ENCODE results near the gene AUNIP. TPM values are rescaled to one million over a fixed set of nuclear protein-coding genes. Genes with fewer than 3 reads are reported as not detected.
A peak's percentile ranks its signal among the peaks of the same experiment; 100 is the strongest.
"Not testable (repeated sequence)": the region's sequence is repeated elsewhere in the genome, so short reads cannot be mapped to it uniquely, and the experiment has no call there.

AUNIP gene
- total RNA-seq, 5 donors from 2014 or later (not counting 1 experiment from before 2014, with no cell fraction given), result 0.20 to 0.35 TPM; not detected in 3

DNA sequence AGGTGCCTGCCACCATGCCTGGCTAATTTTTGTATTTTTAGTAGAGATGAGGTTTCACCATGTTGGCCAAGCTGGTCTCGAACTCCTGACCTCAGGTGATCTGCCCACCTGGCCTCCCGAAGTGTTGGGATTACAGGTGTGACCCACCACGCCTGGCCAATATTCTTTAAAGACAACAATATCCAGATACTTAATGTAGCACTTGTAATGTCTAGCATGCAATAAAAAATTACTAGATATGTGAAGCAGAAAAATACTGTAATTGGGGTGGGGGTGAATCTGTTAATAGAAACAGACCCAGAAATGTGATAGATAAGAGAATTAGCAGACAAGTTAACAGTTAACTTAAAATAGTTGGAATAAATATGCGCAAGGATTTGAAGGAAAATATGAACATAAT is 19.4 kb downstream of the AUNIP start:
- DNase-seq; H3K27me3 Mint-ChIP-seq; H3K27me3 ChIP-seq (replicated peaks in 1 of 2; ENCODE audit: control insufficient read depth in 2 of 2, extremely low read depth in 1 of 2, insufficient read depth in 2 of 2, low read length in 1 of 2); H3K4me1 ChIP-seq (ENCODE audit: control insufficient read depth in 1 of 2, extremely low read depth in 1 of 2, insufficient read depth in 2 of 2, low read length in 2 of 2); H3K4me3 ChIP-seq (ENCODE audit: control insufficient read depth in 1 of 2, extremely low read depth in 1 of 2, low read length in 1 of 2); H3K36me3 ChIP-seq (ENCODE audit: control insufficient read depth in 2 of 2, extremely low read depth in 1 of 2, insufficient read depth in 1 of 2, low read length in 1 of 2); H3K4me3 Mint-ChIP-seq; ATAC-seq (replicated peaks in 1 of 4); H3K27ac Mint-ChIP-seq; H3K36me3 Mint-ChIP-seq; H3K4me1 Mint-ChIP-seq; H3K27ac ChIP-seq (ENCODE audit: low read length); CTCF ChIA-PET; H3K9me3 ChIP-seq; H3K9me3 Mint-ChIP-seq: not testable (repeated sequence)
- POLR2A ChIA-PET, result interaction anchor here in 1 of 2 donors (0.9 kb wide), 1 partner anchor 65 kb away, joined by 3 read pairs; no protein-coding TSS in a partner anchor
- WGBS (ENCODE audit: insufficient coverage), result 80% methylated on average over 1 of the region's 4 CpGs

DNA sequence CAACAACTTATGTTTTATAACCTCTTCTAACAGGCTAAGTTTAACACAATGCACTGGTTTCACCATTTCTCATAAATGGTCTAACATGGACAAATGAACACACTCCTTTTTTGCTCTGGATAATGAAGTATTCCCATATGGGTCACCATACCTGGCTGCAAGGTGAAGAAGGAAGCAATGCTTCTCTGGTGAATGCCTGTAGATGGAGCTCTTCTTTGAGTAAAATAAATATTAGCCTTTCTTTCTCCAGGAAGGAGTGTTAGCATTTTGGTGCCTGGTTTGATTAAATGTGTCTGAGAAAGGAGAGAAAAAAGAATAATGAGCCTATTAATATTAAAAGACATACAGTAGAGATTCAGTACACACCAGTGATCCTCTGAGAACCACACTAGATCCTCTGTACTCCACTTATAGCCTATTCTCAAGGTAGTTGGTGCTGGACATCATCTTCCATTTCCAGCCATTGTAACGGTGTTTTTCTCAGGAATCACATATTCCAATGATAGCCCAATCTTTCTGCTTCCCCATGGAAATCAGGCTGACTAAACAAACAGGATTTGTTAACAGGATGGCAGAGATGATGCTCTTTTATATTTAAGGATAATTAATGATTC is 21.9 kb downstream of the AUNIP start:
- H3K27me3 Mint-ChIP-seq, result no peaks in the 10 kb centered on the region
- ChIA-PET POLR2A (no interaction called here), CTCF (interaction anchor here in 1 of 2 donors (0.6 kb wide), 1 partner anchor 8 kb away, joined by 3 read pairs; no protein-coding TSS in a partner anchor)
- peaks cover 2 to 8% (median 5%) of the 10 kb centered on the region in 3 donors for H3K9me3 Mint-ChIP-seq
- no peak overlapping the region for H3K4me3 ChIP-seq (ENCODE audit: control insufficient read depth in 1 of 2, extremely low read depth in 1 of 2, low read length in 1 of 2)
- peaks cover 3 to 4% of the 10 kb centered on the region in 2 experiments for H3K4me1 ChIP-seq (ENCODE audit: control insufficient read depth in 1 of 2, extremely low read depth in 1 of 2, insufficient read depth in 2 of 2, low read length in 2 of 2)
- H3K4me3 Mint-ChIP-seq, result no peak overlapping the region
- no peak overlapping the region for H3K27ac Mint-ChIP-seq
- no peaks in the 10 kb centered on the region for H3K9me3 ChIP-seq
- H3K4me1 Mint-ChIP-seq, result peaks cover 0 to under 1% (median under 1%) of the 10 kb centered on the region in 3 donors
- H3K36me3 Mint-ChIP-seq, result peaks cover 13% of the 10 kb centered on the region
- DNase-seq (no peak), ATAC-seq (replicated peaks in 1 of 4) (no peak)
- WGBS (ENCODE audit: insufficient coverage), result no CpG with 5 or more reads among the region's 1 CpG
- H3K27me3 ChIP-seq (replicated peaks in 1 of 2; ENCODE audit: control insufficient read depth in 2 of 2, extremely low read depth in 1 of 2, insufficient read depth in 2 of 2, low read length in 1 of 2), result no peaks in the 10 kb centered on the region
- no peak overlapping the region for H3K27ac ChIP-seq (ENCODE audit: low read length)
- peaks cover 0 to 18% of the 10 kb centered on the region in 2 donors for H3K36me3 ChIP-seq (ENCODE audit: control insufficient read depth in 2 of 2, extremely low read depth in 1 of 2, insufficient read depth in 1 of 2, low read length in 1 of 2)

DNA sequence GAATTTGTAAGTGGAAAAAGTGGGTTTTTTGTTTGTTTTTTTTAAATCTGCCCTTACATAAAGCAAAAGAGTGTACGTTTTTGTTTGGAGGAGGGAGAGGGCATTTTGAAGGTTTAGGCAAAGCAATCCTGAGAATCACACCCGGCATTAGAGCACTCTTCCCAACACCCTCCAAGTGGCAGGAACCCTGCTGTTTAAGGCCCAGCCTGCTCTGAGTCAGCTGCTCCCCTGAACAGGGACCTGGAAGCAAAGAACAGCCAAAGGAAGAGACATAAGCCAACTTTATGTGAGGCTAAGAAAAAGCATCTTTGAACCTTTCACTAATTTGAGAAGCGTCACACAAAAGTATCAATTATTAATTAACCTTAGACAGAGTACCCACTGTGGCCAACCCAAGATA is 22.6 kb downstream of the AUNIP start:
- DNase-seq (no peak), ATAC-seq (replicated peaks in 1 of 4) (no peak)
- Mint-ChIP-seq H3K4me1 (peaks cover 3 to 6% (median 6%) of the 10 kb centered on the region in 3 donors), H3K9me3 (peaks cover 2 to 8% (median 5%) of the 10 kb centered on the region in 3 donors), H3K4me3 (no peak overlapping the region), H3K27ac (no peak overlapping the region), H3K27me3 (no peaks in the 10 kb centered on the region), H3K36me3 (peaks cover 18% of the 10 kb centered on the region)
- H3K27me3 ChIP-seq (replicated peaks in 1 of 2; ENCODE audit: control insufficient read depth in 2 of 2, extremely low read depth in 1 of 2, insufficient read depth in 2 of 2, low read length in 1 of 2), result no peaks in the 10 kb centered on the region
- H3K4me3 ChIP-seq (ENCODE audit: control insufficient read depth in 1 of 2, extremely low read depth in 1 of 2, low read length in 1 of 2), result no peak overlapping the region
- peaks cover 5 to 10% of the 10 kb centered on the region in 2 experiments for H3K4me1 ChIP-seq (ENCODE audit: control insufficient read depth in 1 of 2, extremely low read depth in 1 of 2, insufficient read depth in 2 of 2, low read length in 2 of 2)
- ChIA-PET CTCF (interaction anchor here in 1 of 2 donors (0.6 kb wide), 1 partner anchor 9 kb away, joined by 3 read pairs; no protein-coding TSS in a partner anchor), POLR2A (no interaction called here)
- H3K27ac ChIP-seq (ENCODE audit: low read length), result no peak overlapping the region
- no peaks in the 10 kb centered on the region for H3K9me3 ChIP-seq
- peaks cover 0 to 21% of the 10 kb centered on the region in 2 donors for H3K36me3 ChIP-seq (ENCODE audit: control insufficient read depth in 2 of 2, extremely low read depth in 1 of 2, insufficient read depth in 1 of 2, low read length in 1 of 2)
- WGBS (ENCODE audit: insufficient coverage), result 100% methylated on average over 1 of the region's 3 CpGs

DNA sequence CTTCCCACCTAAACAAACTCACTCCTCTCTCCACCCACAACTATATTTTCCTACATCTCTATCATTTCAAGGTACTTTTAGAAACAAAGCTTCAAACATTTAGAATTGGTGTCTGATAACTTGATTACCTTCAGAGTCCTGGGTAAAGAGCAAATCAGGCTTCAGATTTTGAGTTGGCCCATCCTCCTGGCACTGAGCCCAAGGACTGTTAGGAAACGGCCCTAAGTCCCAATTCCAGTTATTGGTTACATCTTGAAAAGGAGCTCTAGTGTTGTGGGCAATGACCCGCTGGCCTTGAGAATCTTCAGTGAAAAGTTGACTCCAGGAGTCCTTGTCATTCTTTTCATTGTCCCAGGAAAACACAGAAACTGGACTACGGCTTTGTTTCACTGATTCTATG is 24.4 kb downstream of the AUNIP start:
- H3K4me3 Mint-ChIP-seq, result no peak overlapping the region
- H3K27ac ChIP-seq (ENCODE audit: low read length), result no peak overlapping the region
- ChIA-PET POLR2A (interaction anchor here in 1 of 2 donors (0.6 kb wide), 1 partner anchor 262 kb away, joined by 3 read pairs; no protein-coding TSS in a partner anchor), CTCF (interaction anchor here (0.6 to 1.0 kb wide), 3 partner anchors 11 to 91 kb away, joined by 3 to 4 read pairs (median 3); partner anchors contain the start of gene MTFR1L (in 1 of the 2))
- H3K4me1 Mint-ChIP-seq, result peaks cover 7 to 12% (median 8%) of the 10 kb centered on the region in 3 donors
- peaks cover 5 to 14% of the 10 kb centered on the region in 2 experiments for H3K4me1 ChIP-seq (ENCODE audit: control insufficient read depth in 1 of 2, extremely low read depth in 1 of 2, insufficient read depth in 2 of 2, low read length in 2 of 2)
- DNase-seq (no peak), ATAC-seq (replicated peaks in 1 of 4) (no peak)
- H3K36me3 Mint-ChIP-seq, result peaks cover 33% of the 10 kb centered on the region
- H3K36me3 ChIP-seq (ENCODE audit: control insufficient read depth in 2 of 2, extremely low read depth in 1 of 2, insufficient read depth in 1 of 2, low read length in 1 of 2), result peaks cover 0 to 38% of the 10 kb centered on the region in 2 donors
- H3K27me3 ChIP-seq (replicated peaks in 1 of 2; ENCODE audit: control insufficient read depth in 2 of 2, extremely low read depth in 1 of 2, insufficient read depth in 2 of 2, low read length in 1 of 2), result no peaks in the 10 kb centered on the region
- H3K9me3 Mint-ChIP-seq, result peaks cover 0 to 1% (median under 1%) of the 10 kb centered on the region in 3 donors
- 93% methylated on average over 2 of the region's 3 CpGs for WGBS (ENCODE audit: insufficient coverage)
- no peak overlapping the region for H3K4me3 ChIP-seq (ENCODE audit: control insufficient read depth in 1 of 2, extremely low read depth in 1 of 2, low read length in 1 of 2)
- H3K9me3 ChIP-seq, result no peaks in the 10 kb centered on the region
- no peaks in the 10 kb centered on the region for H3K27me3 Mint-ChIP-seq
- H3K27ac Mint-ChIP-seq, result no peak overlapping the region

DNA sequence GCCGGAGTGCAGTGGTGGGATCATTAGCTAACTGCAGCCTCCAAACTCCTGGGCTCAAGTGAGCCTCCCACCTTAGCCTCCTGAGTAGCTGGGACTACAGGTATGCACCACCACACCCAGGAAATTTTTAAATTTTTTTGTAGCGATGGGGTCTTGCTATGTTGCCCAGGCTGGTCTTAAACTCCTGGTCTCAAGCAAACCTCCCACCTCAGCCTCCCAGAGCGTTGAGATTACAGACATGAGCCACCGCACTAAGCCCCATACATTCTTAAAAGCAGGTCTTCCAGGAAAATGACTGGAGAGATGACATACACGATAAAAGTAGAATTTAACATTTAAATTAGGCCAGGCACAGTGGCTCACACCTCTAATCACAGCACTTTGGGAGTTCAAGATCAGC is 26.1 kb downstream of the AUNIP start:
- peaks cover 5 to 14% of the 10 kb centered on the region in 2 experiments for H3K4me1 ChIP-seq (ENCODE audit: control insufficient read depth in 1 of 2, extremely low read depth in 1 of 2, insufficient read depth in 2 of 2, low read length in 2 of 2)
- H3K9me3 Mint-ChIP-seq, result no peaks in the 10 kb centered on the region
- H3K27ac Mint-ChIP-seq, result no peak overlapping the region
- WGBS (ENCODE audit: insufficient coverage), result 100% methylated on average over 3 of the region's 5 CpGs
- H3K4me1 Mint-ChIP-seq, result peaks cover 7 to 12% (median 8%) of the 10 kb centered on the region in 3 donors
- no peaks in the 10 kb centered on the region for H3K27me3 Mint-ChIP-seq
- H3K27me3 ChIP-seq (replicated peaks in 1 of 2; ENCODE audit: control insufficient read depth in 2 of 2, extremely low read depth in 1 of 2, insufficient read depth in 2 of 2, low read length in 1 of 2), result no peaks in the 10 kb centered on the region
- no peak overlapping the region for H3K27ac ChIP-seq (ENCODE audit: low read length)
- ChIA-PET POLR2A (interaction anchor here in 1 of 2 donors (0.6 kb wide), 1 partner anchor 223 kb away, joined by 3 read pairs; no protein-coding TSS in a partner anchor), CTCF (interaction anchor here in 1 of 2 donors (0.6 kb wide), 1 partner anchor 10 kb away, joined by 4 read pairs; no protein-coding TSS in a partner anchor)
- H3K4me3 Mint-ChIP-seq, result no peak overlapping the region
- ATAC-seq (replicated peaks in 1 of 4), result no peak
- peaks cover 48% of the 10 kb centered on the region for H3K36me3 Mint-ChIP-seq
- no peak for DNase-seq
- H3K36me3 ChIP-seq (ENCODE audit: control insufficient read depth in 2 of 2, extremely low read depth in 1 of 2, insufficient read depth in 1 of 2, low read length in 1 of 2), result peaks cover 7 to 50% of the 10 kb centered on the region in 2 donors
- H3K9me3 ChIP-seq, result no peaks in the 10 kb centered on the region
- no peak overlapping the region for H3K4me3 ChIP-seq (ENCODE audit: control insufficient read depth in 1 of 2, extremely low read depth in 1 of 2, low read length in 1 of 2)

DNA sequence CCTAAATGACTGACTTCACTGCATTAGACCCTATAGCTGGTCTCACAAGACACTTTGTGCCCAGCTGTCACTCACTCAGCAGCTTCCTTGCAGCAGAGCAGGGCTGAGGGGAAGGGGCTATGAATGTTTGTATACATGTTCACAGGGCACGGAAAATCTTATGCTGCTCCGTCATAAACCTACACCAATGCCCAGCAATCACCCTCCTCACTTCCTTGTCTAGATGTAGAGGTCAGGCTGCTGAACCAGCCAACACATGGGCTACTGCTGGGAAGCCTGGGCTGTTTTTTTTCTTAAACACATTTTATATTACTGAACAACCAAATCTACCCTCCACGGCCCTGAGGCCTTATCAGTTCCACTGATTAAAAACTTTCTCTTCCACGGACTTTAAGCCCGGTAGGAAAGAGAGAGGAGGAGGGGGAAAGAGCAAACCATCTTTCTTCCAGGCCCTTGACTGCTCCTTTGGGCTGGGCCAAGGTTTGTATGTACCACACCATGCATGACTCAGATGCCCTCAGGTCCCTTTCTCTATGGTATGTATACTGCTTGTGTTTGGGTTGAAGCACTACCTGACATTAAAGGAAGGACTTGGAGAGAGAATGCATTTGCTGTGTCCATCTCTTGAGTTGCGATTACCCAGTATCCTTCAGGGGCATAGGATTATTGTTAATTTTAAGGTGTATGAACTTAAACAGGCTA is 26.8 kb downstream of the AUNIP start:
- no peak for DNase-seq
- ChIA-PET POLR2A (interaction anchor here in 1 of 2 donors (0.5 kb wide), 1 partner anchor 8 kb away, joined by 3 read pairs; no protein-coding TSS in a partner anchor), CTCF (interaction anchor here in 1 of 2 donors (0.6 kb wide), 1 partner anchor 21 kb away, joined by 3 read pairs; no protein-coding TSS in a partner anchor)
- Histone ChIP-seq H3K27me3 (replicated peaks in 1 of 2; ENCODE audit: control insufficient read depth in 2 of 2, extremely low read depth in 1 of 2, insufficient read depth in 2 of 2, low read length in 1 of 2) (no peaks in the 10 kb centered on the region), H3K4me1 (ENCODE audit: control insufficient read depth in 1 of 2, extremely low read depth in 1 of 2, insufficient read depth in 2 of 2, low read length in 2 of 2) (peaks cover 5 to 14% of the 10 kb centered on the region in 2 experiments), H3K27ac (ENCODE audit: low read length) (no peak overlapping the region), H3K4me3 (ENCODE audit: control insufficient read depth in 1 of 2, extremely low read depth in 1 of 2, low read length in 1 of 2) (no peak overlapping the region), H3K9me3 (no peaks in the 10 kb centered on the region), H3K36me3 (ENCODE audit: control insufficient read depth in 2 of 2, extremely low read depth in 1 of 2, insufficient read depth in 1 of 2, low read length in 1 of 2) (peaks cover 9 to 57% of the 10 kb centered on the region in 2 donors)
- Mint-ChIP-seq H3K27me3 (no peaks in the 10 kb centered on the region), H3K36me3 (peaks cover 53% of the 10 kb centered on the region), H3K4me1 (peaks cover 7 to 12% (median 8%) of the 10 kb centered on the region in 3 donors), H3K27ac (peak overlapping the region; percentile 69 to 73), H3K9me3 (no peaks in the 10 kb centered on the region), H3K4me3 (no peak overlapping the region)
- ATAC-seq (replicated peaks in 1 of 4), result no peak
- WGBS (ENCODE audit: insufficient coverage), result no CpG with 5 or more reads among the region's 6 CpGs
